HG03060 (cell line): ENCODE data around the gene GABRG3.

Experiments
- ATAC-seq: cut with Tn5 transposase; IDR thresholded peaks from one replicate; pipeline ENCODE4 v1.9.1; 2021; ENCODE audit warnings: low read depth, moderate number of reproducible peaks; ENCODE audit not compliant: unreplicated experiment

The GABRG3 gene

GRCh38 chr15:27059610-27060202 lies 88.7 kb downstream of the GABRG3 start:
- ATAC-seq, result no peak

DNA sequence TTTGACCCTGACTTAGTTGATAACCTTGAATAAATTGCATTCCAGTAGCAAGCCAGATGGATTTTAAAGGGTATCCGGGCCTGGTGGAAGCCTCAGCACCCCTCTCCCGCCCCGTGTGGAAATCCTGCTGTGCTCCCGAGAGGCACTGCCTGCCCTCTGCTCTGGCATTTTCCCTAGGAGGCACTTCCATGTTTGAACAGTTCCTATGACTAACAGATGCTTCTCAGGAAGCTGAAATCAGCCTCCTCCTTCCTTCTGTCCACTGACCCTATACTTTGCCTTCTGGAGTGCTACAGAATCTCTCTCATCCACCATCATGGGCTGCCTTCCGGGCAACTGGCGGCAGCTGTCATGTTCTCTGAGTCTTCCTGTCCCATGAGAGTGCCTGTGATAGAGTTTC lies 90.8 kb downstream of the GABRG3 start:
- ATAC-seq, result no peak

DNA sequence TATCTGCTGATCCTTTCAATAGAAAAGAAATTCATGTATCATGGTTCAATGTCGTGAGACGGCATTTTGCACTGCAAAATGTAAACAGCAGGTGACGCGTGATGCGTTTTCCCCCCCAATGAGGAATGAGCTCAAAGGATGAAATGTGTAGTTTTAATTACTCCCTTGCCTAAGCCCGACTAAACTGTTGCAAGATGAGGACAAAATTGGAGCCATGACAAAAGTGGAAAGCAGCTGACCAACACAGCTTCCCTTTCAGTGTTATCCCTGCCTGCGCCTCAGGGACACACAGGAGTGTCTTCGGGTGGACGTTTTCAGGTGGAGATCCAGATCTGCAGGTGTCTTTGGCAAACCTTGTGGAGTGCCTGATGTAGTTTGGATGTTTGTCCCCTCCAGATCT lies 92.0 kb downstream of the GABRG3 start:
- no peak for ATAC-seq

GRCh38 chr15:27064080-27064479 lies 93.1 kb downstream of the GABRG3 start:
- no peak for ATAC-seq

- no peak for ATAC-seq
Observed at GRCh38 chr15:27065151-27065550, 94.2 kb downstream of the GABRG3 start.

- no peak for ATAC-seq
Observed at GRCh38 chr15:27065785-27066184, 94.8 kb downstream of the GABRG3 start.

GRCh38 chr15:27066446-27066845 lies 95.5 kb downstream of the GABRG3 start:
- no peak for ATAC-seq

GRCh38 chr15:27067175-27067574 lies 96.2 kb downstream of the GABRG3 start:
- ATAC-seq, result no peak

DNA sequence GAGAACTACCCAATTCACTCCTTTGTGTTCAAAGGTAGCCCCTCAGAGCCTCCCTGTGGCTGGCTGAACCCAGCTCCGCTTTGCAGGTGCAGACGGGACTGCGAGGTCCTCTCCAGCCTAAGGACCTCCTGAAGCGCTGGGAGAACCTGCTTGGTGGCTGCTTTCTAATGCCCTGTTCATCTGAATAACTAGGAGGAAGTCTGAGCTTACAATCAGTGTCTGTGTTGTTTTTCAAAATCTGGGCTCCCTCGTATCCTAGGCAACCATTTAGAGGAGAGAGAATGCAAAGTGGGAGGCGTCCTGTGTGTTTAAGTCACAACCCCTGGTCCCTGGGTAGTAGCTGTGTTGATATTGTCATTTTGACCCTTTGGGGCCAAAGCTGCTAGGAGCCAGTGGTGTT lies 99.9 kb downstream of the GABRG3 start:
- ATAC-seq, result no peak

- ATAC-seq, result no peak
Observed at GRCh38 chr15:27074179-27074578, 103.2 kb downstream of the GABRG3 start.

- no peak for ATAC-seq
Observed at GRCh38 chr15:27077790-27078189, 106.8 kb downstream of the GABRG3 start.

DNA sequence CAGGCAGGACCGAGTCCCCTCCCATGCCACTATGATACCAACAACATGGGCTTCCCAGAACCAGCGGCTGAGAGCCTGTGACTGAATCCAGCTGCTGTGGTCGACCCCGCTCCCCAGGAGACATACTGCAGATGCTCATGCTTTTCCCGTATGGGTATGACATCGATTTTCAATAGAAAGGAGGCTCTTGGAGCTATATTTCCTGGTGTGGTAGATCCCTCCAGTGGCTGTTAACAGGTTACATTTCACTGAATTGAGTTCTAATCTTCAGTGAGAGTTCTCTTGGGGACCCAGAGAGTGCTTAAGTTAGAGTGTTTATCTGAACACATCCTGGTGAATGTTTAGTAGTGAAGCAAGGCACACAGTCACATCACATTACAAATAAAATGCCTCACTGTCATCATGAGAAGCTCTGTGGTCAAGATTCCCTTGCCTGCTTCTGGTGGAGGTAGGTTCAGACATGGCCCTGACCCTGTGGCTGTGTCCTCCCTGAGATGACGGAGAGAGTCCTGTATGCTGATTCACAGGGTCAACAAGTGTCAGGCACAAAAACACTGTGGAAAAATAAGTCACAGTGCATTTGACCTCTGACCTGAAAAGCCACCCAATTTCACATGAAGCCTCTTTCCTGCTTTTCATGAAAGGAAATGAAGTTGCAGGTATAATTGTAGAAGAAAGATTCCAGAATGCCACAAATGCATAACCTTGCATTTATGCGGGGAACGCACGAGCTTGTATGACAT lies 110.9 kb downstream of the GABRG3 start:
- no peak for ATAC-seq

DNA sequence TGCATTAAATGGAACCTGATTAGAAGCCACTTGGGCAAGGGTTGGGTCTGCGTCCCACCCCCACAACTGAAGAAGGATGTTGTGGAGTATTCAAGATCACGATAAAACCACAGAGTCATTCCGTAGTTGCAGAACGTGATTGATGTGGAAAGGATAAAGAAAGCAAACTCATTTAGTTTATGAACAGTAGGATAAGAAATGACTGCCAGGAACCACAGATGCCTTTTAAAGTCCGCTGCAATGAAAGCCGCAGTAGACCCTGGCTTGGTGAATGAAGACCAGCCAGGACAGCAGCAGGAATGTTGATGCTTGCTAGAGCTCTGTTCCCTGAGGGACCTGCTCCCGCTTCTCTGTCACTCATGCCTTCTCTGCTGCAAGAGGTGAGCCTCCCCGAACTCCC lies 111.5 kb downstream of the GABRG3 start:
- ATAC-seq, result no peak

DNA sequence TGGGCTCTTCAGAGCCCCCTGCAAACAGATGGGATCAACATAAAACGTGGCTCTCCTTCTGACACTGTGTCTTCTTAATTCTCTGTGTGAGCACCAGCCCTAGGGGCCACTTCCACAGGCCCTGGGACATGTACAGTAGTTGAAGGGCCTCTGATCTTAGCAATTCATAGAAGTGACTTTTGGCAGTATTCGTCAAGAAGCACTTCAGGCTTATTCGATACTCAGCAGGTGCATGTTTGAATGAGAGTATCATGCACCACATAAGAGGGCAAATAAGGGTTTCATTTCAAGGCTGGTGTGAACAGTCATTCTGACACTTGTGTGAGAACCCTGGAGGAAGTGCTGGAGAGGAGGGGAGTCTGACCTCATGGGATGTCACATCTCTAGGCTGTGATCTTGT lies 113.9 kb downstream of the GABRG3 start:
- no peak for ATAC-seq

DNA sequence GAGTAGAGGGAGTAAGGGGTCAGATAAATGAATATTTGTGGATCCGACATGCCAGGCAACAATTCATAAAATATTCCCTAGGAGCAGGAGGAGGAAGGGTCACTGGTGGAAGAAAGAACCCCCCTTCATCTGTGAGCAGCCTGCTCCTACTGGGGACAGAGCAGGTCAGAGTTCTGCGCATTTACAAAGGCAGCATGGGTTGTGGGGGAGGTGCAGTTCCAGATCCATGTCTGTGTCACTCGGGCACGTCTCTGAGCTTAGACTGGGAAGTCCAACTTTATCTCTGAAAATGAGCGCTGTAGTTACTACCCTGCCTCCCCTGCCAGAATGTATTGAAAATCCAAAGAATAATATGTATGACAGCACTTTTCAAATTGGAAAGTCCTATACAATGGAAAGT lies 115.2 kb downstream of the GABRG3 start:
- ATAC-seq, result no peak

DNA sequence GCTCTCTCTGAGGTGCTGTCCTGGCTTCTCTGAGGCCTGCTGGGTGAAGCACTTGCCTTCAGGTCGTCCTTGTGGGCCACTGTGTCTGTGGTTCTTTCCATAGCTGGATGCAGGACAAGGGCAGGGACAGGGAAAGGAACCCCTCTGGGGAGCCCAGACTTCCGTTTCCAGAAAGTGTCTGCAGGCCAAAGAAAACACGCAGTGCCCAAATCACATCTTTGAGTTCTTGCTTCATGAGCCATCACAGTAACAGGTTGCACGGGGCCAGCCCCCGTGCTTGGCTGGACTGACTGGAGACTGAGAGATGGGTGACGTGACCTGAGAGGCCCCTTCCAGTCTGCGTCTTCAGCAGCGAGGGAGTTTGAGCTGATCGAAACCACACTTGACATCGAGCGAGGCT lies 115.8 kb downstream of the GABRG3 start:
- ATAC-seq, result no peak

DNA sequence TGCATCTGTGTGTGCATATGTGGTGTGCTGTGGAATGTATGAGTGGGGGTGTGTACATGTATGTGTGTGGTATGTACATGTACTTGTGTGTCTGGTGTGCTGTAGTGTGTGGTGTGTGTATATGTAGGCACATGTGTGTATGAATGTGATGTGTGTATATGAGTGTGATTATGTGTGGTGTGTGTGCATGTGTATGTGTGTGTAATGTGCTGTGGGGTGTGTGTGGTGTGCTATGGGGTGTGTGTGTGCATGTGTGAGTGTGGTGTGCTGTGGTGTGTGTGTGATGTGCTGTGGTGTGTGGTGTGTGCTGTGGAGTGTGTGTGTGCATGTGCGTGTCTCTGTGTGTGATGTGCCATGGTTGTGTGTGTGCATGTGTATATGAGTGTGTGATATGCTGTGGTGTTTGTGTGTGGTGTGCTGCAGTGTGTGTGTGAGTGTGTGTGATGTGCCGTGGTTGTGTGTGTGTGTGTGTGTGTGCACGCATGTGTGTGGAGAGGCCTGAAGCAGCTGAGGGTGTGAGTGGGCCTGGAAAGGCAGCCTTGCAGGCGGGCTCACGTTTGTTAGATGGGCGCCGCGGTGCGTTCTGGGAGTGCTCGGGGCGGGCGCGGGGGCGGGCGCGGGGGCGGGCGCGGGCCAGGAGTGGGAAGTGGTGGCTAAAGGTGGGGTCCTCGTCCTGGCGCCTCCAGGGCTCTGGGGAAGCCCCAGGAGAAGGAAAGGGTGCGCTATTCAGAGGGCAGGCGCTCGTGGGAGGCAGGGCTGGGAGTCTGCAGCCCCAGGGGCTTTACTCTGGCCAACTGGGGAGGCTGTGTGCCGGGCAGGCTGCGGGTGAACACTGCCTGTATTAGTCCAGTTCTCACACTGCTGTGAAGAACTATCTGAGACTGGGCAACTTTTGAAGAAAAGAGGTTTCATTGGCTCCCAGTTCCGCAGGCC lies 116.9 kb downstream of the GABRG3 start:
- no peak for ATAC-seq

GRCh38 chr15:27088584-27089232 lies 117.7 kb downstream of the GABRG3 start:
- ATAC-seq, result no peak

DNA sequence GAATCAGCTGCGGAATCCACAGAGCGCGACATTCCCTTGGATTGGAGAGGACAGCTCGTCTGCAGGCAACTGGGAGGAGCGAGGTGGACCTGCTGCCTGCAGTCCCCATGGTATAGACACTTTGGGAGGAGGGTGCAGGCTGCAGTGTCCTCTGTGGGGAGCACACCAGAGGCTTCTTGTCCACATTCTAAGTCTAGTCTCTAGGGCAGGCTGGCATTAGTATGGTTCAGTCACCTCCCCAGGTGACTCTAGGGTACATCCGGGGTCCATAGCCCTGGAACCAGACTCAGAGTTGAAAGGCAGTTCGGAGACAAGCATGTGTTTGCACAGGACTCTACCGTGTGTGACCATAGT lies 118.2 kb downstream of the GABRG3 start:
- no peak for ATAC-seq

- ATAC-seq, result no peak
Observed at GRCh38 chr15:27089676-27090075, 118.7 kb downstream of the GABRG3 start.
